Left cardiac atrium (tissue), 4 donors: ENCODE data around the gene SLC35E4. TPM values are rescaled to one million over a fixed set of nuclear protein-coding genes. Genes with fewer than 3 reads are reported as not detected.
"Not testable (repeated sequence)": the region's sequence is repeated elsewhere in the genome, so short reads cannot be mapped to it uniquely, and the experiment has no call there.

Experiments
- ATAC-seq, 2 donors: fragments of 200-7000 bp; cut with Tn5 transposase; one replicate each; pipeline ENCODE4 v1.9.1; 2020; ENCODE audit warnings: mild to moderate bottlenecking in 2 of 2, moderate library complexity in 2 of 2
- DNase-seq: peaks from one replicate; pipeline ENCODE4 v3.0.0-alpha.2; 2020
- intact Hi-C, 2 donors: fragments of 100-400 bp; cut with DNase I; formaldehyde crosslinking; loops; one replicate each; pipeline versions ENCODE4 v1.14.1 to v1.15.1; 2022 to 2023
- total RNA-seq, 2 donors: library from RNA; stranded (reverse); fragmentation: NEBNext Ultra II Directional; extraction: Animal tissue kit (Norgen Biotek cat#: 25700); gene quantifications; one replicate each; pipeline ENCODE4 v1.2.1, GENCODE V29; 2021
- donor health status: DM: no; HTN: yes; CAD: no.
- donor health status: DM: no; HTN: yes; CAD: no; lungs with severe emphysema.
- donor health status: DM: yes; HTN: yes; CAD: no.
- donor health status: Dilated cardiomyopathy.

SLC35E4 gene
- total RNA-seq, 2 donors from 2014 or later, result 2.3 to 5.3 TPM

DNA sequence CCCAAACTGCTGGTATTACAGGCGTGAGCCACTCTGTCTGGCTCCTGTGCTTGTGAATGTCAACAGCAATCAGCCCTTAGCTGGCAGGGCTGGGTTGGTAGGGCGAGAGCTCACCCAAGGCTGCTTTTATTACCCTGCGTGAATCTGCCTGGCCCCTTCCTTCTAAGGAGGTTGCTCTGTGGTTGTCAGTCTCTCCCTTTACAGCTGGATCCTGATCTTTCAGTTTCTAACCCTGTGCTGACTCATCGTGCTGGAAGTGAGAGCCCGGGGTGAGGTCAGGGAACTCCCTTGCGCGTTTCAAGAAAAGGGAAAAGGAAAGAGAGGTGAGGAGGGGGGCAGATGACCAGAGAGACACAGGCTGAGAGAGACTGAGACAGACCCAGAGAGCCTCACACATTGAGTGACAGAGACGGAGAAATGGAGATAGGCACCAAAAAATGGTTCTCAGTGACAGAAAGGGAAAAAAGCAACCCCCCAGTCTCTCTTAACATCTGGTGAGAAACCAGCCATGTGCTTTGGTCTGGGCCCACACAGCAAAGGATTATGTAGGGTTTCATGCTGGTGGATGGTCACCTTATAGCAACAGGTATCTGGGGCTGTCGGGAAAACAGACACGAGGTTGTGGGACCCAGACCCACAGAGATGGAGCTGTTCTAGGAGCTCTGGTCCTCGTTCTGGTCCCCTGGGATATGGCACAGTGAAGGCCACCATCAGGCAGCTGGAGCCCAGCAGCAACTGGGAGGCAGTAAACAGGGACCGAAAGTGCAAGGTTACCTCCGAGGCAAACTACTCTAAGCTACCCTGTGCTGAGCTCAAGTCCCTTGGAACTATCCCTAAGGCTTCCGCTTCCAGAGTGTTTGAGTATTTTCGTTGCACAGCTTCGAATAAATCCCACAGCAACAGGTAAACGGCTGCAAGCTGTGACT is 26.1 kb upstream of the SLC35E4 start:
- peak; percentile 64 for DNase-seq
- ATAC-seq, result peak; percentile 35 to 79
- intact Hi-C loops, result no loop called here

DNA sequence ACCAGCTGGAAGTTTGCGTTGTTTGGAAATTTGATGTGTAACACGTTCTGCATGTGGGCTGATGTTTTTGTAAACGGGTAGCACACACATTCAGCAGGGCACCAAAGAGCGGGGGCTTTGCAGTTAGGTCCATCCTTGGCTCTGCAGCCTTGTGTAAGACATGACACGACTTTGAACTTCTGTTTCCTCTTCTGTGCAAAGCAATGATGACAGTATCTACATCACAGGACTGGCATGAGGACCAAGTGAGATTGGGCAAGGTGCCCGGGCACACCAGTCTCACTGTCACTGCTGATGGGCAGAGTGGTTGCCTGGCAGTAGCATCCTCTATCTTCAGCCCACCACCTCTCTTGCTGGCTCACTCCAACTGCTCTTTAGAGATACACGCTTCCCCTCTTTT is 25.3 kb upstream of the SLC35E4 start:
- intact Hi-C loops, result no loop called here
- ATAC-seq (no peak), DNase-seq (no peak)

DNA sequence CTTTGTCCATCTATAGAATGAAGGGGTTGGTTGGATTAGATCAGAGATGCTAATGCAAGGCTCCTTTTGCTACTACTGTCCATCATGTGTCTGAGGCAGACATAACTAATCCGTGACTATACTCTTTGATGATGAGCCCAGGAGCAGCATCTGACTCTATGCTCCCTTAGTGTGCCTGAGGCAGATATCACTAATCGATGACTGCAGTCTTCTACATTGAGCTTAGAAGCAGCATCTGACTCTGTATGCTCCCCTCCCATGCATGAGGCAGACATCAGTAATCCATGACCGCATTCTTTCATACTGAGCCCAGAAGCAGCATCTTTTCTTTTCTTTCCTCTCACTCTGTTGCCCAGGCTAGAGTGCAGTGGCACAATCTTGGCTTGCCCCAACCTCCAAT is 24.4 kb upstream of the SLC35E4 start:
- no peak for DNase-seq
- no peak for ATAC-seq
- intact Hi-C loops, result no loop called here

DNA sequence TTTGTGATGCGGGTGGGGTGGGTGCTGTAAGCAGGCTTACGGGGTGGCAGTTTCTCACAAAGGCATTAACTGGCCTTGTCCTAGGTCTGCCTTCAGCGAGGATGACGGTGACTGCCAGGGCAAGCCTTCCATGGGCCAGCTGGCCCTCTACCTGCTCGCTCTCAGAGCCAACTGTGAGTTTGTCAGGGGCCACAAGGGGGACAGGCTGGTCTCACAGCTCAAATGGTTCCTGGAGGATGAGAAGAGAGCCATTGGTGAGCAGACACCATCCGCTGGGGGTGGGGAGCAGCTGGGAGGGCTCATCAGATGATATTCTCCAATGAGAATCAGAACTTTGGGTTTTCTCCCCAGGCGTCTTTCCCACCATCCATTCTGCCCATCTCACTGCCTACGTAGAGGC is 22.8 kb upstream of the SLC35E4 start:
- intact Hi-C loops, result no loop called here
- DNase-seq (no peak), ATAC-seq (no peak)

DNA sequence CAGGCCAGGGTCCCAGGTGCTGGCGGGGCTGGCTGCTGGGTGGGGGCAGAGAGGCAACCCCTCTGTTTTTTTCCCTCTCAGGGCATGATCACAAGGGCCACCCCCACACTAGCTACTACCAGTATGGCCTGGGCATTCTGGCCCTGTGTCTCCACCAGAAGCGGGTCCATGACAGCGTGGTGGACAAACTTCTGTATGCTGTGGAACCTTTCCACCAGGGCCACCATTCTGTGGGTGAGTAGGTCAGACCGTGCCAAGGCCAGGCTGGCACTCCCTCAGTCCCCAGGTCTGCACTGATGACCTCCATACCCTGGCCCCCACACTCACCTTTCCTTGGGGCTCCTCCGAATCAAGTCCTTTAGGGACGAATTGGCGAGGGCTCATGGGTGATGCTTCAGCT is 21.3 kb upstream of the SLC35E4 start:
- no peak for DNase-seq
- intact Hi-C loops, result no loop called here

DNA sequence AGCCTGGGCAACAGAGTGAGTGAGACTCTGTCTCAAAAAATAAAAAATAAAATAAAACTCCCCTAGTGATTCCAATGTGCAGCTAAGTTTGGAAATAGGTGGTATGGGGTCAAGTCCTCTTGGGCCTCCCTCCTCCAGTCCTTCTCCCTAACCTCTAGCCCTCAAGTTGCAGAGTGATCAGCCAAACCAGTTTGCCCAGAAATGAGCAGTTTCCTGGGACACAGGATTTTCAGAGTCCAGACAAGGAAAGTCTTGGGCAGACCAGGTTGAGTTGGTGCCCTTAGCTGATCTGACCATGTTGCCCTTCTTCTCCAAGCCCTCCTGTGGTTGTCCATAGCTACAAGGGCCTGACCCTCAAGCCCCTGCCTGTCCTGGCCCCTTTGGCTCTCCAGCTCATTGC is 20.7 kb upstream of the SLC35E4 start:
- ATAC-seq (no peak), DNase-seq (no peak)
- intact Hi-C loops, result no loop called here

More for the DNA sequence above, 21.3 kb upstream of the SLC35E4 start:
- ATAC-seq, result no peak

DNA sequence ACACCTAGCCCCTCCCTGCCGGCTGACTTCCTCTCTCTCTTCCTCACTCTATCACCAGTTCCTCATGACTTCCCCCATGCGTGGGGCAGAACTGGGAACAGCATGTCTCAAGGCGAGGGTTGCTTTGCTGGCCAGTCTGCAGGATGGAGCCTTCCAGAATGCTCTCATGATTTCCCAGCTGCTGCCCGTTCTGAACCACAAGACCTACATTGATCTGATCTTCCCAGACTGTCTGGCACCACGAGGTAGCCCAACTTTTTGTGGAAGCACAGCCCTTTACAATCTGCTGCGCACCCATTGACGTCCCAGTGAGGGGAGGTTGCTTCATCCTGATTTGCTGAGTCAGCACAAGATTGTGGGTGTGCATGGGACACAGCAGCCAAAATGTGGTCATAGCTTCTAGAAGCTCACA is 20.0 kb upstream of the SLC35E4 start:
- intact Hi-C loops, result no loop called here
- peak in 1 of 2 donors; percentile 11 for ATAC-seq

DNA sequence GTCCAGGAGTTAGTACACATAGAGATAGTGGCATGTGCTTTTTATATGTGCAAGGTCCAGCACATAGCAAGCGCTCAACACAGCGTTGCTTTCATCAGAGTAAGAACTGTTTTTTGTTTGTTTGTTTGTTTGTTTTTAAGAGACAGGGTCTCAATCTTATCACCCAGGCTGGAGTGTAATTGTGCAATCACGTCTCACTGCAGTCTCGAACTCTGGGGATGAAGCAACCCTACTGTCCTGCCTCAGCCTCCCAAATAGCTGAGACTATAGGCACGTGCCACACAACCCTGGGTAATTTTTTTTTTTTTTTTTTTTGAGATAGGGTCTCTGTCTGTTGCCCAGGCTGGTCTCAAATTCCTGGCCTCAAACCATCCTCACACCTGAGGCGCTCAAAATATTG is 17.8 kb upstream of the SLC35E4 start:
- DNase-seq (no peak), ATAC-seq (no peak)
- intact Hi-C loops, result no loop called here

More for the DNA sequence above, 20.0 kb upstream of the SLC35E4 start:
- DNase-seq, result no peak

DNA sequence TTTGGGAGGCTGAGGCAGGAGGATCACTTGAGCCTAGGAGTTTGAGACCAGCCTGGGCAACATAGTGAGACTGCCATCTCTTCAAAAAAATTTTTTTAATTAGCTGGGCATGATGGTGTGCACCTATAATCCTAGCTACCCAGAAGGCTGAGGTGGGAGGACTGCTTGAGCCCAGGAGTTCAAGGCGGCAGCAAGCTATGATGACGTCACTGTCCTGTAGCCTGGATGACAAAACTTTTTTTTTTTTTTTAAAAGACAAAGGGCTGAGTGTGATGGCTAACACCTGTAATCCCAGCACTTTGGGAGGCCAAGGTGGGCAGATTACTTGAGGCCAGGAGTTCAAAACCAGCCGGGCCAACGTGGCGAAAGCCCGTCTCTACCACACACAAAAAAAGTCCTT is 15.7 kb upstream of the SLC35E4 start:
- DNase-seq, ATAC-seq, intact Hi-C loops: not testable (repeated sequence)

DNA sequence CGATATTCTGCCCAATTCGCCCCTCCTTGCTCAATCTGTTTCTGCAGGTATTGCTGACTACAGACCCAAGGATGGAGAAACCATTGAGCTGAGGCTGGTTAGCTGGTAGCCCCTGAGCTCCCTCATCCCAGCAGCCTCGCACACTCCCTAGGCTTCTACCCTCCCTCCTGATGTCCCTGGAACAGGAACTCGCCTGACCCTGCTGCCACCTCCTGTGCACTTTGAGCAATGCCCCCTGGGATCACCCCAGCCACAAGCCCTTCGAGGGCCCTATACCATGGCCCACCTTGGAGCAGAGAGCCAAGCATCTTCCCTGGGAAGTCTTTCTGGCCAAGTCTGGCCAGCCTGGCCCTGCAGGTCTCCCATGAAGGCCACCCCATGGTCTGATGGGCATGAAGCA is 9.2 kb upstream of the SLC35E4 start:
- no peak for DNase-seq
- ATAC-seq, result no peak
- intact Hi-C loops, result no loop called here

DNA sequence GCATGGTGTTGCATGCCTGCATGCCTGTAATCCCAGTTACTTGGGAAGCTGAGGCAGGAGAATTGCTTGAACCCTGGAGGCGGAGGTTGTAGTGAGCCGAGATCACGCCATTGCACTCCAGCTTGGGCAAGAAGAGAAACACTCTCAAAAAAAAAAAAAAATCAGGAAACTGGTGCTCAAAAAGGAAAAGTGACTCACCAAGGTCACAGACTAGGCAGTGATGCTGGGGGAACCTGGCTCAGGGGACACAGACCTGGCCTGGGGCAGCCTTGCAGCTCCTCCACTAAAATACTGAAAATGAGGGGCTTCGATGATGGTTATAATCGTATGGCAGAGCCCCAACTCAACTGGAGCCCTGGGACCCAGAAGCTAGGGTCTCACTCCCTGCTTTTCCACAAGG is 8.1 kb upstream of the SLC35E4 start:
- no peak for DNase-seq
- no peak for ATAC-seq
- intact Hi-C loops, result no loop called here

DNA sequence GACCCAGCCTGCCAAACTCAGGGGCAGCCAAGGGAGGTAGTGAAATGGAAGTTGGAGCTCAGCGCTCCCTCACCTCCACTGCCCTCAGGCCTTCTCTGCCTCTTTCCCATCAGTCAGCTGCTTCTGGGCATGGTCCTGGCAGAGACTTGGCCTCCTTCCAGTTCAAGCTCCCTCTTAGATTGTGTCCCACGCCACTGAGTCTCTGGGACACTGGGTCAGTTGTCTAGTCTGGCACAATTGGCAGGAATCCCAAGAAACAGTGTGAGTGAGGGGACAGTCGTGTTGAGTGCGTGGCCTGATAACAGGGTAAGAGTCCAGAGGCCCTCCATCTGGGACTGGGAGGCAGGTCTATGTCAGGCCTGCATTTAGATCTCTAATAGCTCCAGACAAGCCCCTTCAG is 7.1 kb upstream of the SLC35E4 start:
- ATAC-seq (peak; percentile 76 to 82), DNase-seq (peak; percentile 61)
- intact Hi-C loops, result no loop called here

DNA sequence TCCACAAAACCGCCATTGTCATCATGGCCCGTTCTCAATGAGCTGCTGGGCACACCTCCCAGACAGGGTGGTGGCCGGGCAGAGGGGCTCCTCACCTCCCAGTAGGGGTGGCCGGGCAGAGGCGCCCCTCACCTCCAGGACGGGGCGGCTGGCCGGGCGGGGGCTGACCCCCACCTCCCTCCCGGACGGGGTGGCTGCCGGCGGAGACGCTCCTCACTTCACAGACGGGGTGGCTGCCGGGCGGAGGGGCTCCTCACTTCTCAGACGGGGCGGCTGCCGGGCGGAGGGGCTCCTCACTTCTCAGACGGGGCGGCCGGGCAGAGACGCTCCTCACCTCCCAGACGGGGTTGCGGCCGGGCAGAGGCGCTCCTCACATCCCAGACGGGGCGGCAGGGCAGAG is 4.1 kb upstream of the SLC35E4 start:
- not testable (repeated sequence) for ATAC-seq, DNase-seq
- intact Hi-C loops, result loop anchor here (5.0 to 10.0 kb wide), 3 partner anchors 121 to 293 kb away; no protein-coding TSS in a partner anchor

DNA sequence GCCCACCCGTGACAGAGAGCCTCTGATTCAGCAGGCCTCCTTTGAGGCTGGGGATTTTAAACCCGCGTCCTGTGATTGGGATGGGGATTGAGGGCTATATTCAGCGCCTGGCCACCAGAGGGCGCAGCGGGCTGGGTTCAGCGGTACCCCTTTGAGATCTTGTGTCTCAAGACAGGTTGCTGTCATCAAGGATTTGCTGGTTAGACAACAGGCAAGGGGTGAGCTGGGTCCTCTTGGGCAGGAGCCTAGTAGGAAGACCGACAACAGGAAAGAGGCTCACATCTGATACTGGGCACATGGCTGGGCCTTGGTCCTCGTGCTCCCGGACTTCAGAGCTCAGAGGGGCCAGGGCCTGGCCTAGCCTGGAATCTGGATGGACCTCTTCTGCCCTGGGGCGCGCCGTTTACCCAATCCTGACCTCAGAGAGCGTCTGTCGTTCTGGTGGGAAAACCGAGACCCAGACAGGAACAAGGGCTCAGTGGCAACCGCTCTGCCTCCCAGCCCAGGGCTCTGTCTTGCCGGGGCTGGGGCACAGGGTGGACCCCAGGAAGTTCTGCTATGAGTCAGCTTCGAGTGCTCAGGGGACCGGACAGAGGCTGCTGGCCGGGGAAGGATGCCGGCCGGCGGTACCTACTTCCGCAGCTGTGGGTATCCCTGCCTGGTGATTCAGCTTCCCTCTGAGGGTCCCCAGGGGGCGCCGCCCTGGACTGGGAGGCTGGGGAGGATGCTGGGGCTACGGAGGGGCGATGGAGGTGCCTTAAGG is 929 bp upstream of the SLC35E4 start:
- ATAC-seq (peak; percentile 67 to 75), DNase-seq (peak; percentile 86)
- intact Hi-C loops, result loop anchor here (1.0 to 10.0 kb wide), 4 partner anchors 118 to 290 kb away; no protein-coding TSS in a partner anchor

DNA sequence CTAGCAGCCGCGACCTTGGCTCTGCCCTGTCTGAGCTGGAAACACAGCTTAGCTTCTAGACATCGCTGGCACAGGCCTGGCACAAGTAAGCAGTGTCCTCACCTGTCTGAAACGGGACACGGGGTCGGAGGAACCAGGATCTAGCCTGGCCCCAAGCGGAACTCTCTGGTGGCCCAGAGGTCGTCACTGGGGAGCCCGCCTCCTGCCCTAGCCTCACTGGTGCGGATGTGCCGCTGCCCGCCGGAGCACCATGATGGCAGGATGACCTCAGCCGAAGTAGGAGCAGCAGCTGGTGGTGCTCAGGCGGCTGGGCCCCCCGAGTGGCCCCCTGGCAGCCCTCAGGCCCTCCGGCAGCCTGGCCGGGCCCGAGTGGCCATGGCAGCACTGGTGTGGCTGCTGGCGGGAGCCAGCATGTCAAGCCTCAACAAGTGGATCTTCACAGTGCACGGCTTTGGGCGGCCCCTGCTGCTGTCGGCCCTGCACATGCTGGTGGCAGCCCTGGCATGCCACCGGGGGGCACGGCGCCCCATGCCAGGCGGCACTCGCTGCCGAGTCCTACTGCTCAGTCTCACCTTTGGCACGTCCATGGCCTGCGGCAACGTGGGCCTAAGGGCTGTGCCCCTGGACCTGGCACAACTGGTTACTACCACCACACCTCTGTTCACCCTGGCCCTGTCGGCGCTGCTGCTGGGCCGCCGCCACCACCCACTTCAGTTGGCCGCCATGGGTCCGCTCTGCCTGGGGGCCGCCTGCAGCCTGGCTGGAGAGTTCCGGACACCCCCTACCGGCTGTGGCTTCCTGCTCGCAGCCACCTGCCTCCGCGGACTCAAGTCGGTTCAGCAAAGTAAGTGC is 871 bp downstream of the SLC35E4 start:
- ATAC-seq, result peak in 1 of 2 donors; percentile 0
- peak; percentile 37 for DNase-seq
- intact Hi-C loops, result loop anchor here in 1 of 2 donors (10.0 kb wide), 1 partner anchor 288 kb away; no protein-coding TSS in a partner anchor

DNA sequence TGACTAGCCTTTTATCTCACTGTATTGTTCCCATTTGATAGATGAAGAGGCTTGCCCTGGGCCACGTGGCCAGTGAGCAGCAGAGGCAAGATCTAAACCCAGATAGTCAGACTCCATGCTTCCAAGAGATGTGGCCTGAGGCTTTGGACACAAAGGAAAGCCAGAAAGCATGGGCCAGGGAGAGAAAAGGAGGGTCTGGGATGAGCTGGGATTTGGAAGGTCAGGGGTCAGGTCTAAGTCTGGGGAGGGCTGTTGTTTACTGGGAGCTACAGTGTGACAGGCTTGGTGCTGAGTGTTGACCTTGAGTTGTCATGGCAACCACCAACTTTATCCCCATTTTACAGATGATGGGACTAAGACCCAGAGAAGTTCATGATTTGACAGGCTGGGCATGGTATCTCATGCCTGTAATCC is 2.1 kb downstream of the SLC35E4 start:
- ATAC-seq (no peak), DNase-seq (no peak)
- intact Hi-C loops, result loop anchor here in 1 of 2 donors (10.0 kb wide), 1 partner anchor 287 kb away; no protein-coding TSS in a partner anchor

DNA sequence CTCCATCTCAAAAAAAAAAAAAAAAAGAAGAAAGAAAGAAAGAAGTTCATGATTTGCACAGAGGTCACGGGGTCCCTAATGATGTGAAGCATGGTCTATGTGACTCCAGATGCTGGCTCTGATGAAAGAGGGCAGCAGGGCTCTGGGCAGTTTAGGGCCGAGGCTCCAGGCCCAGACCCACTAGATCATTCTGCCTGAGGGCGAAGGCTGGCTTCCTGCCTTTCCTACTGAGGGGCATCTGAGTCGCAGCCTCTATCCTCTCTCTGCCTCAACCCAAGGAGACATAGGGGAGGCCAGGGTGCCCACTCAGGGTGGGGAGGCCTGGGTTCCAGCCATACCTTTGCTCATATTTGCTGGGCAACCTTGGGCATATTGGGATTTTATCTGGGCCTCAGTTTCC is 4.8 kb downstream of the SLC35E4 start:
- ATAC-seq (no peak), DNase-seq (no peak)
- intact Hi-C loops, result no loop called here

DNA sequence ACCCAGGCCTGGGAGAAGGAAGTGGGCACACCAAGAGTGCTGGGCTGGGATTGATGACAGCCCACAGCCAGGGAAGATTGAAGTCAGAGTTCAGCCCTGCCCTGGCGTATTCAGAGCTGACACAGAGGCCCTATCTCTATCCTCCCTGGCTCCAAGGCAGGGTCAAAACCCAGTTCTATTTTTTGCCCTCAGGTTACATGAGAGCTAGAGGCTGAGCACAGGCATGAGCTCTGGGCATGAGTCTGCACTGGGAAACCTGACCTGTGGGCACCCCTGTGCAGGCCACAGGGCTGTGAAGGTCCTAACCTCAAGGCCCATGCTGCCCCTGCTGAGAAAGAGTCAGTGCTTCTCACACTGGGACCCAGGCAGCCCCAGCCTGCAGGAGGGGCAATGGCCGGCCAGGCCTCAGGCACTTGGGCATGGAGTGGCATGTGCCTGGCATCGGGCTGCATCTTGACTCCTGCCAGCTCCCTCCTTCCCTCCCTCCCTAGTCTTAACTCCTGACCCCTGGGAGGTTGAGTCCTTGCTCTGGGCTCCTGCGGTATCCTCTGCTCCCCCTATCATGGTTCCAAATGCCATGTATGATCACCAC is 5.4 kb downstream of the SLC35E4 start:
- intact Hi-C loops, result no loop called here
- no peak for ATAC-seq
- DNase-seq, result no peak
